ENCODE measurements around the gene EIPR1.
"Not testable (repeated sequence)": the region's sequence is repeated elsewhere in the genome, so short reads cannot be mapped to it uniquely, and the experiment has no call there.

Gene EIPR1

GRCh38 chr2:3187467-3187866, 190.2 kb downstream of the EIPR1 start:
- no peak overlapping the region for H2AFZ ChIP-seq (ENCODE audit: low read depth, low read length)
- H3K27me3 ChIP-seq (ENCODE audit: insufficient read depth, low read length) = no peaks in the 10 kb centered on the region
- no peak overlapping the region for H3K4me3 ChIP-seq (ENCODE audit: low read length)
- peaks cover 2% of the 10 kb centered on the region for H3K4me1 ChIP-seq (ENCODE audit: insufficient read depth, low read length)
- H3K36me3 ChIP-seq (ENCODE audit: insufficient read depth, low read length) = peaks cover 21% of the 10 kb centered on the region
- no peaks in the 10 kb centered on the region for H3K9me3 ChIP-seq (ENCODE audit: low read length)

- Histone ChIP-seq H2AFZ (ENCODE audit: low read depth, low read length) (no peak overlapping the region), H3K4me1 (ENCODE audit: insufficient read depth, low read length) (peaks cover 2% of the 10 kb centered on the region), H3K27me3 (ENCODE audit: insufficient read depth, low read length) (no peaks in the 10 kb centered on the region), H3K36me3 (ENCODE audit: insufficient read depth, low read length) (peaks cover 14% of the 10 kb centered on the region), H3K4me3 (ENCODE audit: low read length) (no peak overlapping the region), H3K9me3 (ENCODE audit: low read length) (no peaks in the 10 kb centered on the region)
Observed at GRCh38 chr2:3186766-3187165, 190.9 kb downstream of the EIPR1 start.

- Histone ChIP-seq H3K9me3 (ENCODE audit: low read length) (peaks cover 1% of the 10 kb centered on the region), H3K4me1 (ENCODE audit: insufficient read depth, low read length) (peaks cover 2% of the 10 kb centered on the region), H3K4me3 (ENCODE audit: low read length) (no peak overlapping the region), H3K27me3 (ENCODE audit: insufficient read depth, low read length) (no peaks in the 10 kb centered on the region), H2AFZ (ENCODE audit: low read depth, low read length) (no peak overlapping the region), H3K36me3 (ENCODE audit: insufficient read depth, low read length) (peaks cover 8% of the 10 kb centered on the region)
Observed at GRCh38 chr2:3185910-3186309, 191.7 kb downstream of the EIPR1 start.

- Histone ChIP-seq H3K36me3 (ENCODE audit: insufficient read depth, low read length) (peaks cover 4% of the 10 kb centered on the region), H2AFZ (ENCODE audit: low read depth, low read length) (no peak overlapping the region), H3K4me1 (ENCODE audit: insufficient read depth, low read length) (peaks cover 2% of the 10 kb centered on the region), H3K9me3 (ENCODE audit: low read length) (peaks cover 4% of the 10 kb centered on the region), H3K4me3 (ENCODE audit: low read length) (no peak overlapping the region), H3K27me3 (ENCODE audit: insufficient read depth, low read length) (no peaks in the 10 kb centered on the region)
Observed at GRCh38 chr2:3185256-3185655, 192.4 kb downstream of the EIPR1 start.

GRCh38 chr2:3184167-3184566, 193.5 kb downstream of the EIPR1 start:
- H3K27me3 ChIP-seq (ENCODE audit: insufficient read depth, low read length) = no peaks in the 10 kb centered on the region
- no peak overlapping the region for H2AFZ ChIP-seq (ENCODE audit: low read depth, low read length)
- H3K36me3 ChIP-seq (ENCODE audit: insufficient read depth, low read length) = peaks cover under 1% of the 10 kb centered on the region
- H3K4me3 ChIP-seq (ENCODE audit: low read length) = no peak overlapping the region
- H3K9me3 ChIP-seq (ENCODE audit: low read length) = peaks cover 4% of the 10 kb centered on the region
- peaks cover 2% of the 10 kb centered on the region for H3K4me1 ChIP-seq (ENCODE audit: insufficient read depth, low read length)

GRCh38 chr2:3183766-3184165, 193.9 kb downstream of the EIPR1 start:
- Histone ChIP-seq H3K4me1 (ENCODE audit: insufficient read depth, low read length) (peaks cover 2% of the 10 kb centered on the region), H3K4me3 (ENCODE audit: low read length) (no peak overlapping the region)

GRCh38 chr2:3182848-3183247, 194.8 kb downstream of the EIPR1 start:
- H3K4me1 ChIP-seq (ENCODE audit: insufficient read depth, low read length) = no peaks in the 10 kb centered on the region
- no peaks in the 10 kb centered on the region for H3K36me3 ChIP-seq (ENCODE audit: insufficient read depth, low read length)
- peaks cover 4% of the 10 kb centered on the region for H3K9me3 ChIP-seq (ENCODE audit: low read length)
- no peak overlapping the region for H3K4me3 ChIP-seq (ENCODE audit: low read length)
- no peak overlapping the region for H2AFZ ChIP-seq (ENCODE audit: low read depth, low read length)
- H3K27me3 ChIP-seq (ENCODE audit: insufficient read depth, low read length) = no peaks in the 10 kb centered on the region

More at GRCh38 chr2:3183766-3184165, 193.9 kb downstream of the EIPR1 start:
- Histone ChIP-seq H3K9me3 (ENCODE audit: low read length) (peaks cover 4% of the 10 kb centered on the region), H2AFZ (ENCODE audit: low read depth, low read length) (no peak overlapping the region), H3K27me3 (ENCODE audit: insufficient read depth, low read length) (no peaks in the 10 kb centered on the region), H3K36me3 (ENCODE audit: insufficient read depth, low read length) (no peaks in the 10 kb centered on the region)

GRCh38 chr2:3181416-3182010, 196.1 kb downstream of the EIPR1 start:
- peaks cover 4% of the 10 kb centered on the region for H3K9me3 ChIP-seq (ENCODE audit: low read length)
- no peaks in the 10 kb centered on the region for H3K4me1 ChIP-seq (ENCODE audit: insufficient read depth, low read length)
- no peaks in the 10 kb centered on the region for H3K27me3 ChIP-seq (ENCODE audit: insufficient read depth, low read length)
- H3K4me3 ChIP-seq (ENCODE audit: low read length) = no peak overlapping the region
- H3K36me3 ChIP-seq (ENCODE audit: insufficient read depth, low read length) = peaks cover 2% of the 10 kb centered on the region
- no peak overlapping the region for H2AFZ ChIP-seq (ENCODE audit: low read depth, low read length)

GRCh38 chr2:3180909-3181221, 196.8 kb downstream of the EIPR1 start:
- not testable (repeated sequence) for H2AFZ ChIP-seq (ENCODE audit: low read depth, low read length); H3K4me1 ChIP-seq (ENCODE audit: insufficient read depth, low read length); H3K27me3 ChIP-seq (ENCODE audit: insufficient read depth, low read length); H3K36me3 ChIP-seq (ENCODE audit: insufficient read depth, low read length); H3K4me3 ChIP-seq (ENCODE audit: low read length); H3K9me3 ChIP-seq (ENCODE audit: low read length)

- peaks cover 4% of the 10 kb centered on the region for H3K9me3 ChIP-seq (ENCODE audit: low read length)
- H3K36me3 ChIP-seq (ENCODE audit: insufficient read depth, low read length) = peaks cover 2% of the 10 kb centered on the region
- no peak overlapping the region for H2AFZ ChIP-seq (ENCODE audit: low read depth, low read length)
- no peaks in the 10 kb centered on the region for H3K4me1 ChIP-seq (ENCODE audit: insufficient read depth, low read length)
- H3K27me3 ChIP-seq (ENCODE audit: insufficient read depth, low read length) = no peaks in the 10 kb centered on the region
- H3K4me3 ChIP-seq (ENCODE audit: low read length) = no peak overlapping the region
Observed at GRCh38 chr2:3180082-3180908, 197.3 kb downstream of the EIPR1 start.

- H3K4me3 ChIP-seq (ENCODE audit: low read length) = no peak overlapping the region
- H3K27me3 ChIP-seq (ENCODE audit: insufficient read depth, low read length) = no peaks in the 10 kb centered on the region
- peaks cover 4% of the 10 kb centered on the region for H3K9me3 ChIP-seq (ENCODE audit: low read length)
- H3K4me1 ChIP-seq (ENCODE audit: insufficient read depth, low read length) = no peaks in the 10 kb centered on the region
- no peak overlapping the region for H2AFZ ChIP-seq (ENCODE audit: low read depth, low read length)
- H3K36me3 ChIP-seq (ENCODE audit: insufficient read depth, low read length) = peaks cover 2% of the 10 kb centered on the region
Observed at GRCh38 chr2:3179626-3180025, 198.0 kb downstream of the EIPR1 start.

- Histone ChIP-seq H3K4me1 (ENCODE audit: insufficient read depth, low read length) (no peaks in the 10 kb centered on the region), H3K36me3 (ENCODE audit: insufficient read depth, low read length) (peaks cover 2% of the 10 kb centered on the region), H2AFZ (ENCODE audit: low read depth, low read length) (no peak overlapping the region), H3K9me3 (ENCODE audit: low read length) (peaks cover 4% of the 10 kb centered on the region), H3K4me3 (ENCODE audit: low read length) (no peak overlapping the region), H3K27me3 (ENCODE audit: insufficient read depth, low read length) (no peaks in the 10 kb centered on the region)
Observed at GRCh38 chr2:3179208-3179607, 198.4 kb downstream of the EIPR1 start.

- Histone ChIP-seq H3K4me1 (ENCODE audit: insufficient read depth, low read length) (no peaks in the 10 kb centered on the region), H2AFZ (ENCODE audit: low read depth, low read length) (no peak overlapping the region), H3K36me3 (ENCODE audit: insufficient read depth, low read length) (peaks cover 2% of the 10 kb centered on the region), H3K4me3 (ENCODE audit: low read length) (no peak overlapping the region), H3K27me3 (ENCODE audit: insufficient read depth, low read length) (no peaks in the 10 kb centered on the region), H3K9me3 (ENCODE audit: low read length) (peaks cover 4% of the 10 kb centered on the region)
Observed at GRCh38 chr2:3178578-3179031, 199.0 kb downstream of the EIPR1 start.
